Nephron (organoid): ENCODE data around the gene EML3.

Experiments used
- H3K27ac Mint-ChIP-seq, 3 experiments: 2 replicates each; pipeline ENCODE4 v1.8.0; 2020; ENCODE audit warnings: mixed read lengths in 3 of 3, mild to moderate bottlenecking in 2 of 3, moderate library complexity in 1 of 3
- H3K27me3 Mint-ChIP-seq: 2 replicates; pipeline ENCODE4 v1.8.0; 2021; ENCODE audit warnings: low read depth, mild to moderate bottlenecking, moderate library complexity, mixed read lengths
- H3K36me3 Mint-ChIP-seq: 2 replicates; pipeline ENCODE4 v1.8.0; 2020; ENCODE audit warnings: low read depth, mixed read lengths
- H3K4me1 Mint-ChIP-seq: 2 replicates; pipeline ENCODE4 v1.8.0; 2020; ENCODE audit warnings: mixed read lengths
- H3K4me3 Mint-ChIP-seq, 3 experiments: 2 replicates each; pipeline ENCODE4 v1.8.0; 2020; ENCODE audit warnings: mild to moderate bottlenecking in 3 of 3, mixed read lengths in 3 of 3, moderate library complexity in 2 of 3
- H3K9me3 Mint-ChIP-seq: 2 replicates; pipeline ENCODE4 v1.8.0; 2020; ENCODE audit warnings: mixed read lengths
- CTCF ChIP-seq, 3 experiments: fragments of 200-600 bp; sonication (generic); IDR thresholded peaks; one replicate each; pipeline ENCODE4 v1.5.0; 2021; ENCODE audit warnings: antibody characterized with exemption in 3 of 3; ENCODE audit not compliant: unreplicated experiment in 3 of 3

EML3 gene

GRCh38 chr11:62579252-62579651 lies 33.3 kb downstream of the EML3 start:
- peaks cover 30% of the 10 kb centered on the region for H3K4me1 Mint-ChIP-seq
- no peak for TF ChIP-seq CTCF (IDR thresholded peaks at IDR 0.05; ENCODE audit: unreplicated experiment in 3 of 3)
- no peaks in the 10 kb centered on the region for H3K27me3 Mint-ChIP-seq
- no peaks in the 10 kb centered on the region for H3K9me3 Mint-ChIP-seq
- no peak overlapping the region for H3K4me3 Mint-ChIP-seq
- H3K27ac Mint-ChIP-seq, result no peak overlapping the region
- H3K36me3 Mint-ChIP-seq, result peaks cover 39% of the 10 kb centered on the region

DNA sequence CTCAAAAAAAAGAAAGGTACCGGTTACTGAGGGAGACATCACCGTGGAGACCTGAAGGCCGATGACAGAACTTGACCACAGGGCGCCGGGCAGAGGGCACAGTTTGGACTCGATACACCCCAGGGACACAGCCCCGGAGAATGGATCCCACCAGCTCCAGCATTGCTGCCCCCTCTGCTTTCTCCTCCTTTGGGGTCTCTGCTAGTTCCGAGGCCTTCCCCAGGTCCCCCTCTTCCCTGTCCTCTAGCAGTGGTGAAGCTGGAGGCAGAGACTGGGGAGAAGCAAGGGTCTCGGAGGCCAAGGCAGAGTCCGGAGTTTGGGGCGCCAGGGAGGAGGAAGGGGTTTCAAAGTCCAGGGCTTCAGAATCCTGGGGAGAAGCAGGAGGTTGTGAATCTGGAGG lies 34.0 kb downstream of the EML3 start:
- no peak overlapping the region for H3K27ac Mint-ChIP-seq
- H3K27me3 Mint-ChIP-seq, result no peaks in the 10 kb centered on the region
- H3K36me3 Mint-ChIP-seq, result peaks cover 36% of the 10 kb centered on the region
- H3K4me3 Mint-ChIP-seq, result no peak overlapping the region
- H3K9me3 Mint-ChIP-seq, result no peaks in the 10 kb centered on the region
- peaks cover 30% of the 10 kb centered on the region for H3K4me1 Mint-ChIP-seq
- no peak for TF ChIP-seq CTCF (IDR thresholded peaks at IDR 0.05; ENCODE audit: unreplicated experiment in 3 of 3)

- Mint-ChIP-seq H3K9me3 (no peaks in the 10 kb centered on the region), H3K4me3 (peak overlapping the region; percentile 53 to 97 (median 83)), H3K4me1 (peaks cover 41% of the 10 kb centered on the region), H3K27ac (peak overlapping the region; percentile 47 to 97 (median 52)), H3K27me3 (no peaks in the 10 kb centered on the region), H3K36me3 (peaks cover 39% of the 10 kb centered on the region)
- no peak for TF ChIP-seq CTCF (IDR thresholded peaks at IDR 0.05; ENCODE audit: unreplicated experiment in 3 of 3)
Measured at GRCh38 chr11:62577046-62577714, 35.4 kb downstream of the EML3 start.

DNA sequence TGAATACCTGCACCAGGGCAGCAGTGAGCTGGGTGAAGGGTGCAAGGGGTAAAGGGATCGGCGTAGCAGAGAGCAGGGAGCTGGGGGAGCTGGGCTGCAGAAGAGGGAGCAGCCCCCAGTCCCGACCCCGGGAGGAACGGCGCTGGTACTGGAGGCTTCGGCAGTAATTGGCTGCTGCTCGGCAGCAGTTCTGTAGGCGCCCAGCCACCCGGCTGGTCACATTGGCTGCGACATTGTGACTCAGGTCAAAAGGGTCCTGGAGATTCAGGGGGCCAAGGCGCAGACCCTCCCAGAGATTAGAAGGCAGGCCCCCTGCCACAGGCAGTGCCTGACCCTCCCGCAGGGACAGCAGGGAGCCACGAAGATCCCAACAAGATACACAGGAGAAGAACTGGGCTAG lies 36.7 kb downstream of the EML3 start:
- H3K9me3 Mint-ChIP-seq, result no peaks in the 10 kb centered on the region
- peak overlapping the region; percentile 97 to 100 (median 97) for H3K4me3 Mint-ChIP-seq
- no peaks in the 10 kb centered on the region for H3K27me3 Mint-ChIP-seq
- peaks cover 45% of the 10 kb centered on the region for H3K36me3 Mint-ChIP-seq
- H3K4me1 Mint-ChIP-seq, result peaks cover 54% of the 10 kb centered on the region
- no peak for TF ChIP-seq CTCF (IDR thresholded peaks at IDR 0.05; ENCODE audit: unreplicated experiment in 3 of 3)
- peak overlapping the region; percentile 97 to 99 (median 97) for H3K27ac Mint-ChIP-seq

- H3K4me3 Mint-ChIP-seq, result peak overlapping the region; percentile 97 to 100 (median 97)
- TF ChIP-seq CTCF (IDR thresholded peaks at IDR 0.05; ENCODE audit: unreplicated experiment in 3 of 3), result no peak
- no peaks in the 10 kb centered on the region for H3K9me3 Mint-ChIP-seq
- peaks cover 49% of the 10 kb centered on the region for H3K36me3 Mint-ChIP-seq
- peaks cover 56% of the 10 kb centered on the region for H3K4me1 Mint-ChIP-seq
- no peaks in the 10 kb centered on the region for H3K27me3 Mint-ChIP-seq
- H3K27ac Mint-ChIP-seq, result peak overlapping the region; percentile 97 to 99 (median 97)
Measured at GRCh38 chr11:62575156-62575555, 37.4 kb downstream of the EML3 start.
